HG03460 (cell line): ENCODE results near the gene CCSER1.
"Not testable (repeated sequence)": the region's sequence is repeated elsewhere in the genome, so short reads cannot be mapped to it uniquely, and the experiment has no call there.

Source experiments
- ATAC-seq: cut with Tn5 transposase; IDR thresholded peaks from one replicate; pipeline ENCODE4 v1.9.1; 2021; ENCODE audit not compliant: unreplicated experiment

CCSER1 gene

DNA sequence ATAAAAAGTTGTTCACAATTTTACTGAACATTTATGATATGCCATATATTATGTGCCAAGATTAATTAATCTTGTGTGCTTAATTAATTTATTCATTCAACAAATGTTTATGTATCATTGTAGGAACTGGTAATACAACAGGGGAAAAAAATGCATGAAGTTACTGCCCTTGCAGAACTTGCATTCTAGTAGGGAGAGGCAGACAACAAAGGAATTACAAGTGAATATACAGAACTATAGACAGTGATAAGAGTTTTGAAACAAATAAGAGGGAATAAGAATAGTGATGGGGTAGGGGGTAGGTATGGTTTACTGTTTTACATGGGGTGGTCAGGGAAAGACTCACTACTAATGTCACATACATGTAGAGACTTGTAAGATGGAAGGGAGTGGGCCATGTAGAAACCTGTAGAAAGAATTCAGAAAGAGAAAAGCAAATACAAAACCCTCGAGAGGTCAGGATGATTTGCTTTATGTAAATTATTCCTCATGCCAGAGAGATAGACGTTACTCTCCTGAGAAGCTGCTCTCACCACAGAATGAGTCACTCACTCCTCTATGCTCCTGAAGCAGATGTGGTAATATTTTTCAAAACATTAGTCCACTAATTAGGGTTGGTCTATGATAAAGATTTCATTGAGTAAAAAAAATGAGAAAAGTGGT, 1321.6 kb downstream of the CCSER1 start:
- no peak for ATAC-seq

DNA sequence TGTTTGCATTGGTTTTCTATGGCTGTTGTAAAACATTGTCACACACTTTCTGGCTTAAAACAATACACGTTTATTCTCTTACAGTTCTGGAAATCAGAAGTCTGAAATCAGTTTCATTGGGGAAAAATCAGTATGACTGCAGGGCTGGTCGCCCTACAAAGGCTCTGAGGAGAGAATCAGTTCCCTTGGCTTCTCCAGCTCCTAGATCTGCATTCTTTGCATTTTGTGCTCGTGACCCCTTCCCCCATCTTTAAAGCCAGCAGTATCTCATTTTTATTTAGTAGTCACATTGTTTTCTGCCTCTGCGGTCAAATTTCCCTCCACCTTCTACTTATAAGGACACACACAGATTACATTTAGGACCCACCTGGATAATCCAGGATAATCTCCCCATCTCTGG, 1326.9 kb downstream of the CCSER1 start:
- ATAC-seq, result no peak

DNA sequence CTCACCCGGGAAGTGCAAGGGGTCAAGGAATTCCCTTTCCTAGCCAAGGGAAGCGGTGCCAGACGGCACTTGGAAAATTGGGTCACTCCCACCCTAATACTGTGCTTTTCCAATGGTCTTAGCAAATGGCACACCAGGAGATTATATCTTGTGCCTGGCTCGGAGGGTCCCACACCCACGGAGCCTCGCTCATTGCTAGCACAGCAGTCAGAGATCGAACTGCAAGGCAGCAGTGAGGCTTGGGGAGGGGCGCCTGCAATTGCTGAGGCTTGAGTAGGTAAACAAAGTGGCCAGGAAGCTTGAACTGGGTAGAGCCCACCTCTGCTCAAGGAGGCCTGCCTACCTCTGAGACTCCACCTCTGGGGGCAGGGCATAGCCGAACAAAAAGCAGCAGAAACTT, 1335.4 kb downstream of the CCSER1 start:
- not testable (repeated sequence) for ATAC-seq

DNA sequence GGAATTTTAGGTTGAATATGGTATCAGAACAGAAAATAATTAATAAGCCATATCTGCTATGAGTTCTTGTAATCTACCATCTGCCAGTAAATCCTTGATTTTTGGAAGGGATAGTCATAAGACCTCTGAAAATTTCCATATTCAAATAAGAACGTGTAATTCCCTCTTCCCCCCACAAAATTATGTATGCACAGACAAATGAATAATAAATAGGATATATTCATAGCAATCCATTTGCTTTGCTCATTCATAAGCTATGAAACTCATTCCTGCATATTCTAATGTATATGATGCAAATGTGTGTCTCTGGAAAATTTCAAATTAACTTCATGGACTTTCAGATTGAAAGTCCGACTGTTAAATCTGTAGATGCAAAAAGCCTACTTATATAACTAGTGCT, 1343.5 kb downstream of the CCSER1 start:
- ATAC-seq, result no peak

GRCh38 chr4:91471280-91471679, 1344.1 kb downstream of the CCSER1 start:
- ATAC-seq, result no peak

GRCh38 chr4:91472046-91472445, 1344.9 kb downstream of the CCSER1 start:
- no peak for ATAC-seq

DNA sequence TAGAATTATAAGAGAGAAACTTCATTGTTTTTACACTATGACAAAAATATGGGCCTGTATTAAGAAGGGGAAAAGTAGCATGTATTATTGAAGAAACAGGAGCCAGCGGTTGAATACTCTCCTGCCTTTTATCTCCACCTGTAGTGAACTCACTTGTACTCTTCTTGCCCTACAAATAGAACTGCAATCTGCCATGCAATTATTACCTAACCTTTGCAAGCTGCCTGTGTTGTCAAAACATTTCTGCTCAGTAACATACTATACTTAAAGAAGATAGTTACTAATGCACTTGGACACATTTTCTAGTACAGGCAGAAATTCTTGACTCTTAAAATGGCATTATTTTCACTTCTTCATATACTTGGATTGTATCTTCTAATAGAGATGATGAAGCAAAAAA, 1358.2 kb downstream of the CCSER1 start:
- no peak for ATAC-seq

- ATAC-seq, result no peak
Observed at GRCh38 chr4:91488946-91489345, 1361.8 kb downstream of the CCSER1 start.

DNA sequence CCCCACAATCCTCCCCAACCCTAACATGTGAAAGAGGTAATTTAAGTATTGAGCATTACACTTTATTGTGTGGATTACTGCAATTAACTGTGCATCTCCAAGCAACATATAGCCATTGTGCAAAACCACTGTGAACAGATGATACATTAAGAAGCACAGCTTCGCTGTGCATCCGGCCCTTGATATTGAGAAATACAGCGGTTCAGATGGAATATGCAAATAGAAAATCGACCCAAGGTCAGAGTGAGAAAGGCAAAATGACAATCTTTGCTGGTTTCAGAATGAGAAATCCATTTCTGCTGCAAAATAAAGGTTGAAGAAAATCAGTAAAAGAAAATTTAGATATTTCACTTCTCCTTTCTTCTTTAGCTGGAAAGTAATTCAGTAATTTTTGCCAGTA, 1370.7 kb downstream of the CCSER1 start:
- ATAC-seq, result no peak

DNA sequence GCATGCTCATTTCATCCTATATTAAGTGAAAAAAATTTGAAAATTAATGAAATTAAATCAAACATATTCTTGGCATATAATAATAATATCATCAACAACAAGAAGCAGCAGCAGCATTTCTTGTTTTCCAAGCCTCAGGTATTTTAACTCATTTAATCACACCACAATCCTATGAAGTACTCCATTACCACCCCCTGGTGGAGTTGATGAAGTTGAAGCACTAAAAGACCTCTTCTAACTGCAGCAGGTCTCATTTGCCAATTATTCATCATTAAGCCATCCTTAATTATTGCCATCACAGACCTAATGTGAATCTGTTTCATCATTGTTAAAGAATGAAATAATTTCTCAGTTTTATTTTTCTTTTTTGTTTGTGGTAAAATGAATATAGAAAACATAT, 1375.2 kb downstream of the CCSER1 start:
- no peak for ATAC-seq

- ATAC-seq, result no peak
Observed at GRCh38 chr4:91513326-91513725, 1386.1 kb downstream of the CCSER1 start.

DNA sequence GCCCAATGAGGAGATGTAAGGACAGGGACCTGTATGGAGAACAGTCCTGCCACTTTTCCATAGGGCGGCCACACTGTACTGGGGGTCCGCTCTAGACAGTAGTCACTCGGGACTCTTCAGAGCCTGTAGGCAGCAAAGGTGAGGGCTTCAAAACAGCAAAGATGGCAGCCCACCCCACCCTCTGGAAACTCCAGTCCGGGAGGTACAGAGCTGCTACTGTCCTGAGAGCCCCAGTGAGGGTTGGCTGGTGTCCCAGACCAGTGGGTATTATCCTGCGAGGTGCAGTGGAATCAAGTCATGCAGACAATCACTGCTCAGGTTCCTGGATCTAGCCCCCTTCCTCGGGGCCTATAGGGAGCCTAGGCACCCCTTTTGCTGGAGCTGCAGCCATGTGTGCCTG, 1392.0 kb downstream of the CCSER1 start:
- ATAC-seq, result no peak

- ATAC-seq, result no peak
Observed at GRCh38 chr4:91525621-91526020, 1398.4 kb downstream of the CCSER1 start.

DNA sequence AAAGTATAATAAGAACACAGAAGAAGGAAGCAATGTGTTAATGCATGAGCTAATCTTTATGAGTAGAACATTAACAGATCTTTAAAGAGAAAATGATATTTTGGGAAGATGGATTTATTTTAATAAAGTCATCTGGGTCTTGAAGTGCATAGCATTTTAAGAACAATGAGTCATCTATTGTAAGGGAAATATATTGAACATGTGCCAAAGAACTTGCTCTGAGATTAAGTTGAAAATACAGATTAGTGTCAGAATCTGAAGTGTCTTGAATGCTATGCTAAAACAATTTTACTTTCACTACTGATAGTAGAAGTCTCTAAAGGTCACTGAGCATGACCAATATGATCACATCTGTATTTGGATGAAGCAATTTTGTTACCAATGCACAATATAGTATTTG, 1399.9 kb downstream of the CCSER1 start:
- no peak for ATAC-seq

DNA sequence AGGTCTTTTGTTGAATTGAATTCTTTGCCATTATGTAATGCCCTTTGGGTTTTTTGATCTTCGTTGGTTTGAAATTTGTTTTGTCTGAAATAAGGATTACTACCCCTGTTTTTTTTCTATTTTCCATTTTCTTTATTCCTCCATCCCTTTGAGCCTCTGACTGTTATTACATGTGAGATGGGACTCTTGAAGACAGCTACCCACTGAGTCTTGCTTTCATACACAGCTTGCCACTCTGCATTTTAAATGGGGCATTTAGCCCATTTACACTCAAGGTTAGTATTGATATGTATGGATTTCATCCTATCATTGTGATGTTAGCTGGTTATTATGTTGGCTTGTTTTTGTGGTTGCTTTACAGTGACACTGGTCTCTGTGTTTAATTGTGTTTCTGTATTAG, 1440.4 kb downstream of the CCSER1 start:
- no peak for ATAC-seq

GRCh38 chr4:91577864-91578263, 1450.7 kb downstream of the CCSER1 start:
- ATAC-seq, result no peak

GRCh38 chr4:91590260-91590659, 1463.1 kb downstream of the CCSER1 start:
- no peak for ATAC-seq

- no peak for ATAC-seq
Observed at GRCh38 chr4:91592125-91592524, 1464.9 kb downstream of the CCSER1 start.

- ATAC-seq, result no peak
Observed at GRCh38 chr4:91596718-91597117, 1469.5 kb downstream of the CCSER1 start.

- no peak for ATAC-seq
Observed at GRCh38 chr4:91598696-91599095, 1471.5 kb downstream of the CCSER1 start.

GRCh38 chr4:91600301-91600700, 1473.1 kb downstream of the CCSER1 start:
- no peak for ATAC-seq

DNA sequence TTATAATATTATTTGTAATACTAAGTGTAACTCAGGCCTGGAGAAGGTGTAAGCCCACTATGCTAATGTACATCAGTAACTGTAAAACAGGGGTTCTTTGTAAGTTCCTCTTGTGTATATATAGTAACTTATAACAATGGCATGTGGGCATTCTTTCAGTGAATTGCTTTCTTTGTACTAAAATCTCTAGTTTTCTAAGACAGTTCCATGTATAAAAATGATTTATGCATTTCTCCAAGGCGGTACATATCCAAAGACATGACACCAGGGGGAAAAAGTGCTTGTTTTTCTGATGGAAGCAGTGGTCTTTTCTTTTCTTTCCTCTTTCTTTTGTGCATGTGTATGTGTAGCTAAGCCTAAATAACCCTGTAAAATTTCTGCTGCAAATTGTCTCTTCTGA, 1474.2 kb downstream of the CCSER1 start:
- no peak for ATAC-seq

DNA sequence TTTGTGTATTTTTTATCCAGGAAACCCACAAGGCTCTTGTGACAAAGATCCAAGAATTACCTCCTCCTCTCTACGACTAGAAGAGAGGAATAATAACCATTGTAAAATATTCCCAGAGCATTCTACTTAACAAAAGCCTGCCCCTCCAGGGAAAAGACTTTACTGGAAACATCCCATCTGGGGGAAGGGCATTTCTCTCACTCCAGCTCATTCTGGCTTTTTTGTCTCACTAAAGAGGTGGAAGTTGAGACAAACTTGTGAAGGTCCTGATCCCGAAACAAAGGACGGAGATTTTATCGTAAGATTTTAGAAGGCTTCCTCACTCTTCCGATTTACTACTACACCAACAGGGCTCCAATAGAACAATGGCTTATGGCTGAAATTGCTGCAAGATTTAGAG, 1484.6 kb downstream of the CCSER1 start:
- no peak for ATAC-seq
